Neural cell (in vitro differentiated cells): ENCODE results near the gene AP1M2. TPM values are rescaled to one million over a fixed set of nuclear protein-coding genes. Genes with fewer than 3 reads are reported as not detected.

Experiments used
- H2AFZ ChIP-seq: fragments of 200-600, 300-800 bp; sonication (generic), shearing (Covaris generic); 2 replicates; pipeline ENCODE4 v1.6.0; 2014; ENCODE audit warnings: low read depth, mild to moderate bottlenecking, antibody characterized with exemption, low read length, moderate library complexity
- H3F3A ChIP-seq: fragments of 200-600 bp; shearing (Covaris generic); 2 replicates; pipeline ENCODE4 v1.6.1; 2016; ENCODE audit warnings: mild to moderate bottlenecking, moderate library complexity, mixed read lengths, antibody characterized with exemption, low read length; ENCODE audit not compliant: insufficient read depth, poor library complexity, severe bottlenecking
- H3K27ac ChIP-seq: fragments of 200-600, 300-800 bp; sonication (generic), shearing (Covaris generic); 2 replicates; pipeline ENCODE4 v1.5.1; 2014; ENCODE audit warnings: mild to moderate bottlenecking, low read length, moderate library complexity
- H3K27me3 ChIP-seq: fragments of 300-800, 200-600 bp; sonication (generic), shearing (Covaris generic); 2 replicates; pipeline ENCODE4 v1.6.0; 2014; ENCODE audit warnings: mild to moderate bottlenecking, low read depth, low read length, moderate library complexity; ENCODE audit not compliant: insufficient read depth
- H3K36me3 ChIP-seq: fragments of 300-800, 200-600 bp; sonication (generic), shearing (Covaris generic); 2 replicates; pipeline ENCODE4 v1.5.1; 2014; ENCODE audit warnings: mild to moderate bottlenecking, antibody characterized with exemption, low read length, moderate library complexity; ENCODE audit not compliant: insufficient read depth
- H3K4me2 ChIP-seq: fragments of 300-800, 200-600 bp; sonication (generic), shearing (Covaris generic); 2 replicates; pipeline ENCODE4 v1.6.0; 2014; ENCODE audit warnings: mild to moderate bottlenecking, low read length
- H3K4me3 ChIP-seq: fragments of 300-800, 200-600 bp; sonication (generic), shearing (Covaris generic); 2 replicates; pipeline ENCODE4 v1.5.1; 2014; ENCODE audit warnings: mild to moderate bottlenecking, low read length, moderate library complexity
- H3K79me2 ChIP-seq: fragments of 200-600 bp; shearing (Covaris generic); replicated peaks from 2 replicates; pipeline ENCODE4 v1.6.0; 2014; ENCODE audit warnings: mild to moderate bottlenecking, low read length, moderate library complexity; ENCODE audit not compliant: insufficient read depth
- H3K9ac ChIP-seq: fragments of 300-800, 200-600 bp; sonication (generic), shearing (Covaris generic); 2 replicates; pipeline ENCODE4 v1.6.1; 2016; ENCODE audit warnings: mild to moderate bottlenecking, low read length, mixed read lengths
- H3K9me2 ChIP-seq: fragments of 200-600 bp; shearing (Covaris generic); 2 replicates; pipeline ENCODE4 v1.6.1; 2016; ENCODE audit warnings: mild to moderate bottlenecking, low read length, mixed read lengths; ENCODE audit not compliant: insufficient read depth
- H3K9me3 ChIP-seq: fragments of 200-600, 300-800 bp; sonication (generic), shearing (Covaris generic); 2 replicates; pipeline ENCODE4 v1.6.1; 2016; ENCODE audit warnings: mild to moderate bottlenecking, mixed run types, low read length, moderate library complexity, mixed read lengths
- H4K20me1 ChIP-seq: fragments of 200-600 bp; shearing (Covaris generic); 2 replicates; pipeline ENCODE4 v1.6.1; 2016; ENCODE audit warnings: mild to moderate bottlenecking, mixed run types; ENCODE audit not compliant: insufficient read depth
- EP300 ChIP-seq: fragments of 450-650 bp; conservative IDR thresholded peaks from 2 replicates; pipeline ENCODE4 v1.6.1; 2014; ENCODE audit warnings: antibody characterized with exemption, mild to moderate bottlenecking, moderate library complexity; ENCODE audit not compliant: poor library complexity, severe bottlenecking
- EZH2 ChIP-seq: fragments of 200-600, 300-800 bp; shearing (Covaris generic), sonication (generic); IDR thresholded peaks from 2 replicates; pipeline ENCODE4 v1.6.1; 2014; ENCODE audit warnings: antibody characterized with exemption, low read length, borderline replicate concordance, mild to moderate bottlenecking; ENCODE audit not compliant: insufficient read depth, poor library complexity, severe bottlenecking
- MXI1 ChIP-seq: fragments of 450-650 bp; conservative IDR thresholded peaks from 2 replicates; pipeline ENCODE4 v1.6.1; 2014; ENCODE audit warnings: antibody characterized with exemption, mild to moderate bottlenecking; ENCODE audit not compliant: poor library complexity, severe bottlenecking
- POLR2AphosphoS5 ChIP-seq: IDR thresholded peaks from 2 replicates; pipeline ENCODE4 v1.6.1; 2012
- RAD21 ChIP-seq: fragments of 450-650 bp; conservative IDR thresholded peaks from 2 replicates; pipeline ENCODE4 v1.6.1; 2014; ENCODE audit warnings: antibody characterized with exemption, mild to moderate bottlenecking, moderate library complexity
- SMC3 ChIP-seq: fragments of 450-650 bp; conservative IDR thresholded peaks from 2 replicates; pipeline ENCODE4 v1.6.1; 2014; ENCODE audit warnings: antibody characterized with exemption, mild to moderate bottlenecking, moderate library complexity; ENCODE audit not compliant: poor library complexity
- TAF1 ChIP-seq: IDR thresholded peaks from 2 replicates; pipeline ENCODE4 v1.6.1; 2012; ENCODE audit warnings: low read depth
- polyA plus RNA-seq: library from polyadenylated mRNA; depleted of rRNA; stranded (reverse); fragments of >200 nt; gene quantifications from 2 replicates; pipeline ENCODE4 v1.2.3, GENCODE V29; 2014
- TF ChIP-seq, protein P1 (sequence below): fragments of 450-650 bp; IDR thresholded peaks from 2 replicates; pipeline ENCODE4 v1.5.1; 2014; ENCODE audit warnings: antibody characterized with exemption, mild to moderate bottlenecking, moderate library complexity; ENCODE audit not compliant: poor library complexity, severe bottlenecking
- TF ChIP-seq, protein P2 (sequence below): IDR thresholded peaks from 2 replicates; pipeline ENCODE4 v1.6.1; 2012; ENCODE audit warnings: borderline replicate concordance

AP1M2 gene
- polyA plus RNA-seq, 1 donor from 2014 or later = 0.38 TPM

DNA sequence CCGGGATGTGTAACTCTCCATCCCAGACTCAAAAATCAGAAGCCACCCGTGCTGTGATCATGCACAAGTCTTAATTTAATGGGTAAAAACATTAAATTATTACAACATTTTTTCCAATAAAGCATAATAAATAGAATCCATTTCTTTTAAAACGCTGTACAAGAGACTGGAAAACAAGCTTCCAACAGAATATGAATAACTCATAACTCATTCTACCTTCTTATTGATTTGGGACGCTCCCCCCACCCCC, 20.8 kb downstream of the AP1M2 start:
- Histone ChIP-seq H3K9me2 (no peaks in the 10 kb centered on the region), H3K9me3 (no peaks in the 10 kb centered on the region), H3K4me2 (peak overlapping the region; percentile 91), H3K9ac (peak overlapping the region; percentile 83), H3K4me3 (peak overlapping the region; percentile 92), H3F3A (no peaks in the 10 kb centered on the region), H2AFZ (no peak overlapping the region), H3K27me3 (no peaks in the 10 kb centered on the region), H4K20me1 (no peaks in the 10 kb centered on the region), H3K36me3 (no peaks in the 10 kb centered on the region), H3K79me2 (peaks cover 19% of the 10 kb centered on the region), H3K27ac (peak overlapping the region; percentile 63)
- TF ChIP-seq POLR2AphosphoS5 (no peak), EP300 (no peak), TAF1 (no peak)
- TF ChIP-seq, protein P1, sequence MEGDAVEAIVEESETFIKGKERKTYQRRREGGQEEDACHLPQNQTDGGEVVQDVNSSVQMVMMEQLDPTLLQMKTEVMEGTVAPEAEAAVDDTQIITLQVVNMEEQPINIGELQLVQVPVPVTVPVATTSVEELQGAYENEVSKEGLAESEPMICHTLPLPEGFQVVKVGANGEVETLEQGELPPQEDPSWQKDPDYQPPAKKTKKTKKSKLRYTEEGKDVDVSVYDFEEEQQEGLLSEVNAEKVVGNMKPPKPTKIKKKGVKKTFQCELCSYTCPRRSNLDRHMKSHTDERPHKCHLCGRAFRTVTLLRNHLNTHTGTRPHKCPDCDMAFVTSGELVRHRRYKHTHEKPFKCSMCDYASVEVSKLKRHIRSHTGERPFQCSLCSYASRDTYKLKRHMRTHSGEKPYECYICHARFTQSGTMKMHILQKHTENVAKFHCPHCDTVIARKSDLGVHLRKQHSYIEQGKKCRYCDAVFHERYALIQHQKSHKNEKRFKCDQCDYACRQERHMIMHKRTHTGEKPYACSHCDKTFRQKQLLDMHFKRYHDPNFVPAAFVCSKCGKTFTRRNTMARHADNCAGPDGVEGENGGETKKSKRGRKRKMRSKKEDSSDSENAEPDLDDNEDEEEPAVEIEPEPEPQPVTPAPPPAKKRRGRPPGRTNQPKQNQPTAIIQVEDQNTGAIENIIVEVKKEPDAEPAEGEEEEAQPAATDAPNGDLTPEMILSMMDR = no peak

DNA sequence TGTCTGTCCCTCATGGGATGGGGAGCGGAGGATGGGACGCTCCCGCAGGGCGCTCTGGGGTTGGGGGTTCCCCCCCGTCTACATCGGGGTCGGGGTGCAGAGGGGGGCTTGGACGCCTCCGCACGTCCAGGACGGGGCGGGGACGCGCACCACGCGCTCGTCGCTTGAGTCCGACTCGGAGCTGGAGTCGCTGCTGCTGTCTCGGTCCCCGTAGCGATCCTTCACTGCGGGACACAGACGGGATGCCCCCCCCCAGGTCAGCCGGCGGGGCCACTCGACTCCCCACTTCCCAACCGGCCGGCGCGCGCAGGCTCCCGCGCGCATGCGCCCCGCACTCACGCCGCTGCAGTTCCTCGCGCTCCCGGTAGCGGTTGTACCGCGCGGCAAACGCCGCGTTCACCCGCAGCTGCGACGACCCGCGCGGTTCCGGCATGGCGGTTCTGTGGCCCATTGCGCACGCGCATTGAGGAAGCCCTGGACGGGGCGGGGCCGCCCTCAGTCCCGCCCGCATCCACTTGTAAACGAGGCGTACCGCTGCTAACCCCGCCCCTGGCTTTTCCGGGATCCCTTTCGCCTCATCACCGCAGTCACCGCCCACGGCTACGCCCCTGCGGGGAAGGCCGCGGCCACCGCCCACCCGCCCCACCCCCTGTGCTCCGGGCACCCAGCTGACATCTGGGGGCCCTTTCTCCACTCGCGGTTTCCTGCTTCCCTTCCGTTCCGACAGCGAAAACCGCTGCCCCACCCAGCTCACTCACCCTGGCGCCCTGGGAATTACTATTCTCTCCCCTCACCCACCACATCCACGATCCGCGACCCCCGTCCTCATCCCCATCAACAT, 21.3 kb downstream of the AP1M2 start, which contains the start of gene KRI1:
TSS of gene KRI1 (minus strand) at position 444 of the 841 bp plus-strand sequence. CDS start at position 433, 11 bp downstream.
- Histone ChIP-seq H3K36me3 (no peaks in the 10 kb centered on the region), H3K9me2 (no peaks in the 10 kb centered on the region), H3K79me2 (peaks cover 19% of the 10 kb centered on the region), H3K4me3 (peak within 1 kb of the TSS; percentile 92), H3K27me3 (no peaks in the 10 kb centered on the region), H3K4me2 (peak within 1 kb of the TSS; percentile 91), H3K9ac (peak within 1 kb of the TSS; percentile 83), H3K27ac (peak within 1 kb of the TSS; percentile 74), H2AFZ (peak within 1 kb of the TSS; percentile 68), H4K20me1 (no peaks in the 10 kb centered on the region), H3K9me3 (no peaks in the 10 kb centered on the region), H3F3A (no peaks in the 10 kb centered on the region)
- TF ChIP-seq MXI1 (peak; percentile 88), TAF1 (no peak), EZH2 (no peak), RAD21 (peak; percentile 52), SMC3 (peak; percentile 23)
- TF ChIP-seq, protein P1 = peak; percentile 86

DNA sequence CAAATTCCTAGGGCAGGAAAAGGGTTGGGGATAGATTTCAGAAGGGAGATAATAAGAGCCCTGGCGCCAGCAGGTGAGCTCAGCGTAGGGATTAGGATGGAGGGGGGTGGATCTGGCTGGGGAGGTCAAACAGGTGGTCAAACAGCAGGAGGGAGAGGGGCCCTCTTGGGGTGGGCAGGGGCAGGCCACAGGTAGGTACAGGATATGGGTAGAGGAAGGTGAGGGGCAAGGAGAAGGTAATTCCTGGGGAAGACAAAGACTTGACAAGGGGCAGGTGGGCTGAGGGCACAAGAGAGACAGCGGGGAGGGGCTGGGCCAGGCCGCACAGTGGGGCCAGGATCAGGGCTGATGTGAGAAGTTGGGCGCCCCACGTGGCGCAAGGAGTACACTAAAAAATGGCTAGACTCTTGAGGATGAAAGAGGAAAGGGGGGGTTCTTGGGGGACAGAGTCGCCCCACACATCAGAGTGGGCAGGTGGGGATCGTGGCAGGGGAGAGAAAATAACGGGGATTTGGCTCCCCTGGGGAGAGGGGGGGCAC, 22.0 kb downstream of the AP1M2 start:
- Histone ChIP-seq H3K79me2 (peaks cover 19% of the 10 kb centered on the region), H3F3A (no peaks in the 10 kb centered on the region), H3K9ac (peak overlapping the region; percentile 83), H3K9me3 (no peaks in the 10 kb centered on the region), H2AFZ (peak overlapping the region; percentile 68), H3K27me3 (no peaks in the 10 kb centered on the region), H3K27ac (peak overlapping the region; percentile 74), H3K36me3 (no peaks in the 10 kb centered on the region), H3K4me3 (peak overlapping the region; percentile 92), H3K9me2 (no peaks in the 10 kb centered on the region), H4K20me1 (no peaks in the 10 kb centered on the region), H3K4me2 (peak overlapping the region; percentile 63)
- TF ChIP-seq, protein P2, sequence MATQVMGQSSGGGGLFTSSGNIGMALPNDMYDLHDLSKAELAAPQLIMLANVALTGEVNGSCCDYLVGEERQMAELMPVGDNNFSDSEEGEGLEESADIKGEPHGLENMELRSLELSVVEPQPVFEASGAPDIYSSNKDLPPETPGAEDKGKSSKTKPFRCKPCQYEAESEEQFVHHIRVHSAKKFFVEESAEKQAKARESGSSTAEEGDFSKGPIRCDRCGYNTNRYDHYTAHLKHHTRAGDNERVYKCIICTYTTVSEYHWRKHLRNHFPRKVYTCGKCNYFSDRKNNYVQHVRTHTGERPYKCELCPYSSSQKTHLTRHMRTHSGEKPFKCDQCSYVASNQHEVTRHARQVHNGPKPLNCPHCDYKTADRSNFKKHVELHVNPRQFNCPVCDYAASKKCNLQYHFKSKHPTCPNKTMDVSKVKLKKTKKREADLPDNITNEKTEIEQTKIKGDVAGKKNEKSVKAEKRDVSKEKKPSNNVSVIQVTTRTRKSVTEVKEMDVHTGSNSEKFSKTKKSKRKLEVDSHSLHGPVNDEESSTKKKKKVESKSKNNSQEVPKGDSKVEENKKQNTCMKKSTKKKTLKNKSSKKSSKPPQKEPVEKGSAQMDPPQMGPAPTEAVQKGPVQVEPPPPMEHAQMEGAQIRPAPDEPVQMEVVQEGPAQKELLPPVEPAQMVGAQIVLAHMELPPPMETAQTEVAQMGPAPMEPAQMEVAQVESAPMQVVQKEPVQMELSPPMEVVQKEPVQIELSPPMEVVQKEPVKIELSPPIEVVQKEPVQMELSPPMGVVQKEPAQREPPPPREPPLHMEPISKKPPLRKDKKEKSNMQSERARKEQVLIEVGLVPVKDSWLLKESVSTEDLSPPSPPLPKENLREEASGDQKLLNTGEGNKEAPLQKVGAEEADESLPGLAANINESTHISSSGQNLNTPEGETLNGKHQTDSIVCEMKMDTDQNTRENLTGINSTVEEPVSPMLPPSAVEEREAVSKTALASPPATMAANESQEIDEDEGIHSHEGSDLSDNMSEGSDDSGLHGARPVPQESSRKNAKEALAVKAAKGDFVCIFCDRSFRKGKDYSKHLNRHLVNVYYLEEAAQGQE = no peak
- TF ChIP-seq EZH2 = no peak
- TF ChIP-seq SMC3 = no peak
